B cell (primary cell): ENCODE results near the gene NAP1L1.

Experiments used
- EZH2 ChIP-seq: IDR thresholded peaks from 2 replicates; pipeline ENCODE4 v1.6.1; 2012; ENCODE audit warnings: borderline replicate concordance, low read depth, mild to moderate bottlenecking, moderate library complexity, low read length; ENCODE audit not compliant: insufficient read depth, poor library complexity, severe bottlenecking
- TF ChIP-seq, protein P1 (sequence below): fragments of 200-600 bp; IDR thresholded peaks from one replicate; pipeline ENCODE4 v1.8.0; 2022; ENCODE audit warnings: antibody characterized with exemption, mild to moderate bottlenecking

DNA sequence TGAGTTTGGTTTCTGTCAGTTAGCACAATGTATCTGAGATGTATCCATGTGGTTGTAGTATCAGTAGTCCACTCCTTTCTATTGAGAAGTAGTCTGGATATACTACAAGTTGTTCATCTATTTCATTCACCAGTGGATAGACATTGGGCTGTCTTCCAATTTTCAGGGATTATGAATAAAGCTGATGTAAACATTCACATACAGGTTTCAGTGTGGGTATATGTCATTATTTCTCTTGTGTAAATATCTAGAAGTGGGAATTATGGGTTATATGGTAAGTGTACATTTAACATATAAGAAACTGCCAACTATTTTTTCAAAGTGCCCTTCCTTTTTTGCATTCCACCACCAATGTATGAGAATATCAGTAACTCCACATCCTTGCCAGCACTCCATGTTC, 88.8 kb downstream of the NAP1L1 start:
- TF ChIP-seq, protein P1, sequence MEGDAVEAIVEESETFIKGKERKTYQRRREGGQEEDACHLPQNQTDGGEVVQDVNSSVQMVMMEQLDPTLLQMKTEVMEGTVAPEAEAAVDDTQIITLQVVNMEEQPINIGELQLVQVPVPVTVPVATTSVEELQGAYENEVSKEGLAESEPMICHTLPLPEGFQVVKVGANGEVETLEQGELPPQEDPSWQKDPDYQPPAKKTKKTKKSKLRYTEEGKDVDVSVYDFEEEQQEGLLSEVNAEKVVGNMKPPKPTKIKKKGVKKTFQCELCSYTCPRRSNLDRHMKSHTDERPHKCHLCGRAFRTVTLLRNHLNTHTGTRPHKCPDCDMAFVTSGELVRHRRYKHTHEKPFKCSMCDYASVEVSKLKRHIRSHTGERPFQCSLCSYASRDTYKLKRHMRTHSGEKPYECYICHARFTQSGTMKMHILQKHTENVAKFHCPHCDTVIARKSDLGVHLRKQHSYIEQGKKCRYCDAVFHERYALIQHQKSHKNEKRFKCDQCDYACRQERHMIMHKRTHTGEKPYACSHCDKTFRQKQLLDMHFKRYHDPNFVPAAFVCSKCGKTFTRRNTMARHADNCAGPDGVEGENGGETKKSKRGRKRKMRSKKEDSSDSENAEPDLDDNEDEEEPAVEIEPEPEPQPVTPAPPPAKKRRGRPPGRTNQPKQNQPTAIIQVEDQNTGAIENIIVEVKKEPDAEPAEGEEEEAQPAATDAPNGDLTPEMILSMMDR = no peak
- no peak for TF ChIP-seq EZH2
